Left kidney (tissue), 2 donors: Measurements from ENCODE around the gene CACNA2D2. TPM values are rescaled to one million over a fixed set of nuclear protein-coding genes. Genes with fewer than 3 reads are reported as not detected.

ENCODE experiments used
- DNase-seq: peaks from one replicate; pipeline ENCODE4 v3.0.0-alpha.2; 2013
- polyA plus RNA-seq: library from polyadenylated mRNA; unstranded; fragments of 120-200 nt; gene quantifications from one replicate; pipeline ENCODE4 v1.2.1, GENCODE V29; 2013; ENCODE audit not compliant: insufficient read length

Gene CACNA2D2
- polyA plus RNA-seq, 1 donor: 14.6 TPM

GRCh38 chr3:50395070-50395860 lies 108.2 kb downstream of the CACNA2D2 start:
- DNase-seq: no peak

DNA sequence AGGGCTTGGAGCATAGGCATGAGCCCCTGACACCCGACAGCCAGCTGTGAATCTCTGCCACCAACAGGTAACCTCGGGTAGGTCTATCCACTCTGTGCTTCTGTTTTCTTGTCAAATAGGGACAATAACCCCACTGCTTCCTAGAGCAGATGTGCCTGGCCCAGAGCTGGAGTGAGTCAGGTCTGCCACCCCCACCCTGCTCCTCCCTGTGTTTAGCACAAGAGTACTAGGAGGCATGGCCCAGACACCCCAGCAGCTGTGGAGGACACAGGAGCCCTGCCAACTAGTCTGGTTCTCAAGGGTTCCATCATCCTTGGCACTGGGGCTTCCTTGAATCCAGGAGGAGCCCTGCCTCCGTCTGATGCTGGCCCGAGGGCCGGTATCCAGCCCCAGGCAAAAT lies 110.4 kb downstream of the CACNA2D2 start:
- DNase-seq: no peak

DNA sequence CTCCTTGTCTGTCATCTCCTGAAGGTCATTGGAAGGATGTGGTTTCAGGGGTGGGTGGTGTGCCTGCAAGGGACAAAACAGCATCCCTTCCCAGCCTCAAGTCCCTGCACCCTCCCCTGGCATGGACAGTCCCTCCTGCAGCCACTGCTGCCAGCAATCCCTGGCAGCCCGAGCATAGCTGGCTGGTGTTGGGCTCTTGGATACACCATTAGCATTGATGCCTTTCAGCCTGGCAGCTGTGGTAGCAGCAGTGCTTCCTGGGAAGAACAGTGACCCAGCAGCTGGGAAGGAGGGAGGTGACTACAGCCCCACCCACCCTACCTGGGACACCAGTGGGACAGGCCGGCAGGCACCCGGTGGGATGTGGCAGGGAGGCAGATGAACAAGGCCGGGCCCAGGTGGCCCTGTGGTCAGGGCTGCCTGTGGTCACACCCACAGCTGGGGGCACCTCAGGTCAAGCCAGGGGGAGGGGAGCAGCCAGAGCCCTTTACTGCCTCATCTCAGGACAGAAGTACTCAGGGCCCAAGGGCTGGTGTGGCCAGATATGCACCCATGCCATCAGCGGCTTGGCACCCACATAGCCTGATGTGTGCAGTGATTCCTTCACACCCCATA lies 111.2 kb downstream of the CACNA2D2 start:
- no peak for DNase-seq

GRCh38 chr3:50390508-50391224 lies 112.8 kb downstream of the CACNA2D2 start:
- no peak for DNase-seq

- DNase-seq: no peak
Observed at GRCh38 chr3:50389414-50389767, 114.0 kb downstream of the CACNA2D2 start.

GRCh38 chr3:50388720-50389413 lies 114.6 kb downstream of the CACNA2D2 start:
- no peak for DNase-seq

- DNase-seq: no peak
Observed at GRCh38 chr3:50388016-50388719, 115.3 kb downstream of the CACNA2D2 start.

GRCh38 chr3:50385754-50386153 lies 117.7 kb downstream of the CACNA2D2 start:
- DNase-seq: no peak

GRCh38 chr3:50383750-50384149 lies 119.7 kb downstream of the CACNA2D2 start:
- no peak for DNase-seq

GRCh38 chr3:50382722-50383121 lies 120.7 kb downstream of the CACNA2D2 start:
- DNase-seq: no peak

GRCh38 chr3:50381383-50381782 lies 122.1 kb downstream of the CACNA2D2 start:
- no peak for DNase-seq

DNA sequence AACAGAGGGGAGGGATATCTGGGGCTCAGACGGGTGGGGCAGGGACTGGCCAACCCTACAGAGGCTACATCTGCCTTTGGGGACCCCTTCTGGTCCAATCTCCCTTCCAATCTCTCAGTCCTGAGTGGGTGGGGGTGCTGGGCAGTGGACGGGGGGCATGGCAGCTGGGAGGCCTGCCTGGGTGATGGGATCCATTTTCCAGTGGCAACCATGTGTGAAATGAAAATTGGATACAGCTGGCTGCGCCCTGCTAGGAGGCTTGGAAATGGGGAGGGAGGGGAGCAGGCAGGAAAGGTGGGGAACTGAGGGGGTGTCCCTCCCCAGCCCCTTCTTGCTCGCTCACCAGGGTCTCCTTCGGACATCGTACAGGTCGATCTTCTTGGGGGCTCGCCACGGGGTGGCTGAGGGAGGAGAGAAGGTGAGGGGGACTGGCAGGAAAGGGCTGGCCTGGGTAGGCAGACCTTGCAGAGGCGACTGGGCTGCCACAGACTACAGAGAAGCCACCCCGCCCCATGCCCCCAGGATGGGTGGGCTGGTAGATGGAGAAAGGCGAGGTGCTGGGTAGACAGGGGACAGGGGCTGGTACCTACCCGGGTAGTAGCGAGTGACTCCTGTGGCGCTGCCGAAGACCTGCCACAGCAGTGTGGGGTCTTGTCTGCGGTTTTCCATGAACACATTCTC lies 122.9 kb downstream of the CACNA2D2 start:
- DNase-seq: no peak

GRCh38 chr3:50378757-50379156 lies 124.7 kb downstream of the CACNA2D2 start:
- no peak for DNase-seq

DNA sequence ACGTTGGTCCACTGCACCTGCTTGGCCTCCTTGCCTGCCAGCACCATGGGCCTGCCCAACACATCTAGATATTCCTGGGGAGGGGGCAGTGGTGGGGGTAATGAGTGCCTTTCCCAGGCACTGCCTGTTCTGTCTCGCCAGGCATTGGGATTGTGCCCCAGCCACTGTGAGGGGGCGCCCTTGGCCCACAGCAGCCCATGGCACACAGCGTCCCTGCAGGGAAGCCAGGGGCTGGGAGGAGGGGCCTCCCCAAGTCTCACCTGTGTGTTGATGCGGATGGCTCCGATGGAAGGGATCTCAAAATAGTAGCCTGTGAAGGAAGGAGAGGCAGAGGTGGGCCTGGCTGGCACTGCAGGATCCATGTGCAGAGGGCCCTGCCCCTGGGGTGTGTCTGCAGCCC lies 125.4 kb downstream of the CACNA2D2 start:
- DNase-seq: no peak

DNA sequence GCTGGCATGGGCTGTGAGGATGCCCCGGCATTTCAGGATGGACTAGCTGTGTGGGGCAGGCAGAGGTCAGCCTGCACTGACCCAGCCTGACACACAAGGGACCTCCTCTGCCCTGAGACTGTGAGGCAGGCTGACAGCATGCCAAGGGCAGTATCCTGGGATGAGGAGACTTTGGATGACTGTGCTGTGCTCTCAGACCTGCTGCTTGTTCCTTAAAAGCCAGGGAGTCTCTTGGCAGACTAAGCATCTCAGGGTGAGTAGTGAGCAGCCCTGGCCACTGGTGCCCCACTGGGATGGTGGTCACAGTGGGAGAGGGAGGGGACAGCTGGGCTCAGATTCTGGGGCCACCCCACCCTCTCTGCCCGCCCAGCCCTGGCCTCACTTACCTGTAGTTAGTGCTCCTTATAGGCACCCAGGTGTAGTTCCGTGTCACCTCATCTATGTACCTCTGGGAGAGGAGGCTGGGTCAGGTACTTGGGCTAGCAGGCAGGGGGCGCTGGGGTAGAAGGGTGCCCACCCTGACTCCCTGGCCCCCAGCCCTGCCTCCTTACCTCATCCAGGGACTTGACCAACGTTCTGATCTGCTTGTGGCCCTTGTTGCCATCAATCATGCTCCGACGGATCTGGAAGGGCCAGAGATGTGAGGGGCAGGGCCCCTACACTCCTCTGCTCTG lies 128.0 kb downstream of the CACNA2D2 start:
- no peak for DNase-seq

- no peak for DNase-seq
Observed at GRCh38 chr3:50374363-50375257, 128.8 kb downstream of the CACNA2D2 start.

DNA sequence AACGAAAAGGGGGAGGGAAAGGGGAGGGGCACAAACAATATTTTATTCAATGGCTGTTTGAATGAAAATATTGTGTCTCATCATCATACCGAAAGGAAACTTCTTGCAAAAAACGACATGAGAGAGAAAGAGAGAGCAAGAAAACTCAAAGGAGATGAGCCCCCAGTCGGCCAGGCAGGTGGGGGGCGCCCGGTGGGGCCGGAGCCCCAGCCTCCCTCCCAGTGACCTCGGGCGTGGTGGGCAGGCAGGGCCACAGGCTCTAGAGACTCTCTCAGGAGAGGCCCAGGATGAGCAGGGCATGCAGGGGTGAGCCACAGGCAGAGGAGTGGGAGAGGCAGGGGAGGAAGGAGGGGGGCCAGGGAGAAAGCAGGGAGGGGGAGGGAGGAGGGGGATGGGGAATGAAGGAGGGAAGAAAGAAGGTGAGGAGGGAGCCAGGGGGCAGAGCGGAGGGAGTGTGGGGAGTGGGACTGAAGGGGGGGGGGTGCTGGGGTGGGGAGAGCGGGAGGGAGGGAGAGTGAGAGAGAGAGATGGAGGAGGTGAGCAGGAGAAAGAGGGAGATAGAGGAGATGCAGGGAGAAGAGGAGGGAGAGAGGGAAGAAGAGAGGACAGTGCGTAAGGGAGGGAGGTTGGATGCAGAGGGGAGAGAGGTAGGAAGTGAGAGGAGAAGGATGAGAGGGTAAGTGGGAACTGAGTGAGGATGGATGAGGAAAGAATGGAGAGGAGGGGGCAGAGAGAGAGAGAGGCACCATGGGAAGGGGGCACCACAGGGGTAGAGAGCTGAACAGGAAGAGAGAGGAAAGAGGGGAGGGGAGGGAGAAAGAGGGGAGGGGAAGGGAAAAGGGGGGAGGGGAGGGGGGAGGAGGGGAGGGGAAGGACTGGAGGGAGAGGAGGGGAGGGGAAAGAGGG lies 130.0 kb downstream of the CACNA2D2 start:
- DNase-seq: no peak

DNA sequence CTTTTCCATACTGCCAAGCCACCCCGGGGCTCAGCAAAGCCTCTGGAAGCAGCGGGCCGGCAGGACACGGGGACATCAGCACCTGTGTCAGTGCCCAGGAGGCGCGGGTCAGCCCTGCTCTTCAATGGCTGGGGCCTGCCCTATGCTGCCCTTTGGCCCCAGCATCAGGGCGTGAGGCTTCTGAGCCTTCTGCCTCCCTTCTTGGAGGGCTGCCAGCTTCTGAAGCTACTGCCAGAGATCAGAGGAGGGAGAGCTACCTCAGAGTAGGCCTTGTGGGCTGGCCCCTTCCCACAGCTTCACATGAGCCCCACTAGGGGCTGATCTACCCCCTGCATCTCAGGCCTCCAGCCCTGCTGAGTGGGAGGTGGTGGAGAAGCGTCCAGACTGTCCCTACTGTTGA lies 131.1 kb downstream of the CACNA2D2 start:
- no peak for DNase-seq
